NCI-H1092 (cell line): ENCODE data around the gene TBC1D8B.
"Not testable (repeated sequence)": the region's sequence is repeated elsewhere in the genome, so short reads cannot be mapped to it uniquely, and the experiment has no call there.

Experiments
- DNase-seq: peaks from one replicate; lab custom pipeline; 2025; lab: John Stamatoyannopoulos, UW

Gene TBC1D8B

DNA sequence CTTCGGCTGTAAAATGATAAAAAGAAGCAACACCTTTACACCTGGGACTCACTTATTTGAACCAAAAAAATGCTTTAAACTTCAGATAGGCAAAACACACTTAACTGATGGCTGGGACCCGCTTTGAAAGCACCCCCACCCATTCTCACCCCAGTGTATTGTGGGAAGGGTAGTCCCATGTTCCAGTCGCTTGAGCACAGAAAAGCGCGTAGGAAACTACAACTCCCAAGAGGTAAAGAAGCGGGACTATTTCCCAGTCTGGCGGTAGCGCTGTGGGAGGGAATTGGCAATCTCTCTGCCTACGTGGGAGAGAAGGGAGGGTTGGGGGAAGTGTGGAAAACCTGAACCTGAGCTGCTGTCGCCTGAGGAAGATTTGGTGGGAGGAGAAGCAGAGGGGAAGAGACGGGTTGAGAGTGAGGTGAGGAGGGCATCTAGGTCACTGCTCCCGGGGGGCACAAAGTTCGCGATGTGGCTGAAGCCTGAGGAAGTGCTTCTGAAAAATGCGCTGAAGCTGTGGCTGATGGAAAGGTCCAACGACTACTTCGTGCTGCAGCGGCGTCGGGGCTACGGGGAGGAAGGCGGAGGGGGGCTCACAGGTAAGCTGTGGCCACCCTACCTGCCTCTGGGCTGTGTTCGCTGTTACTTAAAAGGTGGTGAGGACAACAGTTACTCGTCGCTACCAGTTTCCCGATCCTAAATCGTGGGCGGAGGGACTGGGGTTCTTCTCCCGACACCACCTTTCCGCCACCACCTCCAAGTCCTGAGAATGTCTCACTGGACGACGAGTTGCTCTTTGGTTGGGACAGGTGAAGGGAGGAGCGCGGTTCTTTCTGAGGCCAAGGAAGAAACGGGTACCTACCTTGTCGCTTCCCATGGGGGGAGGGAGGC is at the start of gene TBC1D8B:
Gene TBC1D8B (plus strand): TSS at position 286 of the 888 bp plus-strand sequence. CDS start 181 bp downstream, at position 467.
- peak; percentile 8 for DNase-seq

DNA sequence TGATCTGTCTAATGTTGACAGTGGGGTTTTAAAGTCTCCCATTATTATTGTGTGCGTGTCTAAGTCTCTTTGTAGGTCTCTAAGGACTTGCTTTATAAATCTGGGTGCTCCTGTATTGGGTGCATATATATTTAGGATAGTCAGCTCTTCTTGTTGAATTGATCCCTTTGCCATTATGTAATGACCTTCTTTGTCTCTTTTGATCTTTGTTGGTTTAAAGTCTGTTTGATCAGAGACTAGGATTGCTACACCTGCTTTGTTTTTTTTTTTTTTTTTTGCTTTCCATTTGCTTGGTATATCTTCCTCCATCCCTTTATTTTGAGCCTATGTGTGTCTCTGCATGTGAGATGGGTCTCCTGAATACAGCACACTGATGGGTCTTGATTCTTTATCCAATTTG is 33.2 kb upstream of the TBC1D8B start:
- DNase-seq = not testable (repeated sequence)

DNA sequence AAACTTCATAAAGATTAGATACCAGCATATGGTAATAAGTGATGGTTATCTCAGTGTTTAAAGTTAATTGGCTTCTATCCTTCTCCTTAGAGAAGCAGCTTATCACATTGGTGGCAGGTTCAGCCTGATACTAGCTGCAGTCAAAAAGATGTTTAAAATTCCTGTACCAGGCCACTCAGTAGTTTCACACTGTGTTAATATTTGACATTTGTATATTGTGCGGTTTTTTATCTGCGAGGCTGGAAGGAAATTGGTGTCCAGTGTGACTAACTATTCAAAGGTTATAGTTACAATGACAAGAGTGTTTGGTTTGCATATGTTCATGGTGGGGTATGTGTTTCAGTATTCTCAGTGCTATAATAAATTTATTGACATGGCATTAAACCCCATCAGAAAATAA is 27.5 kb upstream of the TBC1D8B start:
- DNase-seq = no peak

GRCh38 chrX:106780264-106780663 is 22.2 kb upstream of the TBC1D8B start:
- no peak for DNase-seq

- DNase-seq = no peak
Observed at GRCh38 chrX:106780664-106781377, 21.7 kb upstream of the TBC1D8B start.

DNA sequence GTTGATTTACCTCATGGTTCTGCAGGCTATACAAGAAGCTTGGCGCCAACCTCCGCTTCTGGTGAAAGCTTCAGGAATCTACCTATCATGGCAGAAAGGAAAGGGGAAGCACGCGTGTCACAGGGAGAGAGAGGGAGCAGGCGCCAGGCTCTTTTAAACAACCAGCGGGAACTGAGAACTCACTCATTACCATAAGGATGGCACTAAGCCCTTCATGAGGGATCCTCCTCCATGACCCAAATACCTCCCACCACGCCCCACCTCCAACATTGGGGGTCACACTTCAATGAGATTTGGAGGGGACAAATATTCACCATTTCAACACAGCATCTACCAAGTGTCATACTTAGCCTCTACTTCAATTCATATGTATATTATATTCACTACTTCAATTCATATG is 18.8 kb upstream of the TBC1D8B start:
- DNase-seq = no peak

DNA sequence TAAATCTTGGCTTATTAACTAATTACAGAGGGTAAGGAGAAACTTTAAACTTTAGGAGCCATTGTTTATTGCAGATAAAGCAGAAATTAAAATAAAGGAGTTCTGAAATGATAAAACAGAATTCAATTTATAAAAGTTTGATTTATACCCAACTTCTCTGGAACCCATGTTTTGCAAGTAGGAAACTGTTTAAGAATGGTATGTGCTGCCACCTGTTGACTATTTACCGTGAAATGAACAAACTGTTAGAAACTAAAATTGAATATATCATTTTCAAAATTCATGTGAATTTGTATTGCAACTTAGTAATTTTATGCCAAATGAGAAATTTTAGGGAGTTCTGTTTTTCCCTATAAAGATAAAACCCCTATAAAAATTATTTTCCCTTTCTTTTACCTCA is 11.0 kb upstream of the TBC1D8B start:
- no peak for DNase-seq

- DNase-seq = no peak
Observed at GRCh38 chrX:106802063-106802387, 448 bp upstream of the TBC1D8B start.

DNA sequence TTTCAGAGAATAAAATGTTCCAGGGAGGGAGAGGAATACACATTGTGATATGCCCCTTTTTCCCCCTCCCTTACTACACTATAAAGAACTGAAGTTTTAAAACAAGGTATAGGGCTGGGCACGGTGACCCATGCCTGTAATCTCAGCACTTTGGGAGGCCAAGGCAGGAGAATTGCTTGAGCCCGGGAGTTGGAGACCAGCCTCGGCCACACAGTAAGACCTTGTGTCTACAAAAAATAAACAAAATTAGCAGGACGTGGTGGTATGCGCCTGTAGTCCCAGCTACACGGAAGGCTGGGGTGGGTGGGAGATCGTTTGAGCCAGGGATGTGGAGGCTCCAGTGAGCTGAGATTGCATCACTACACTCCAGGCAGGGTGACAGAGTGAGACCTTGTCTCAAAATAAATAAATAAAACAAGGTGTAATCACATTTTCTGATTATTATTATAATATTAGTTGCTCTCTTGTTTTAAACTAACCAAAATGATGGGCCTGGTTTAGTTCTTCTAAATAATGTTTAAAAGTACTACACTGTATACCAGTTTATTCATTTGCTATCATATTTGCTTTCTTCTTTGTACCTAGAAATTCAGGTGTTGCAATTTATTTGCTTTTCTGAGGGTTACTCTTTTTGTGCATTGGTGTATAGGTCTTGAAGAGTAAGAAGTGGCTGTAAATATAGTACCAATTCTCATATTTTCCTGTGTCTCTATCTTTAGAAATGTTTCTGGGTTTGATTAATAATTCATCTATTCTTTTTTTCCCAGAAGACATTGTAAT is 8.8 kb downstream of the TBC1D8B start:
- DNase-seq = no peak

DNA sequence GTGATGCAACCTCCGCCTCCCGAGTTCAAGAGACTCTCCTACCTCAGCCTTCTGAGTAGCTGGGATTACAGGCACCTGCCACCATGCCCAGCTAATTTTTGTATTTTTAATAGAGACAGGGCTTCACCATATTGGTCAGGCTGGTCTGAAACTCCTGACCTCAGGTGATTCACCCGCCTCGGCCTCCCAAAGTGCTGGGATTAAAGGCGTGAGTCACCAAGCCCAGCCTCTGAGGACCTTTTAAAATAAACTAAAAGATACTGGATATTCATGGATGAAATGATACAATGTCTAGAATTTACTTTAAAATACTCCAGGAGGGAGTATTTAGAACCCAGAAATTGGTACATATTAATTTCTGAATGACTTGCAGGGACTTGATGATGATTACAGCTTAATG is 10.5 kb downstream of the TBC1D8B start:
- DNase-seq = not testable (repeated sequence)

DNA sequence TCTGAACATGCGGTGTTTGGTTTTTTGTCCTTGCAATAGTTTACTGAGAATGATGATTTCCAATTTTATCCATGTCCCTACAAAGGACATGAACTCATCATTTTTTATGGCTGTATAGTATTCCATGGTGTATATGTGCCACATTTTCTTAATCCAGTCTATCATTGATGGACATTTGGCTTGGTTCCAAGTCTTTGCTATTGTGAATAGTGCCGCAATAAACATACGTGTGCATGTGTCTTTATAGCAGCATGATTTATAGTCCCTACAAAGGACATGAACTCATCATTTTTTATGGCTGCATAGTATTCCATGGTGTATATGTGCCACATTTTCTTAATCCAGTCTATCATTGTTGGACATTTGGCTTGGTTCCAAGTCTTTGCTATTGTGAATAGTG is 11.6 kb downstream of the TBC1D8B start:
- not testable (repeated sequence) for DNase-seq

DNA sequence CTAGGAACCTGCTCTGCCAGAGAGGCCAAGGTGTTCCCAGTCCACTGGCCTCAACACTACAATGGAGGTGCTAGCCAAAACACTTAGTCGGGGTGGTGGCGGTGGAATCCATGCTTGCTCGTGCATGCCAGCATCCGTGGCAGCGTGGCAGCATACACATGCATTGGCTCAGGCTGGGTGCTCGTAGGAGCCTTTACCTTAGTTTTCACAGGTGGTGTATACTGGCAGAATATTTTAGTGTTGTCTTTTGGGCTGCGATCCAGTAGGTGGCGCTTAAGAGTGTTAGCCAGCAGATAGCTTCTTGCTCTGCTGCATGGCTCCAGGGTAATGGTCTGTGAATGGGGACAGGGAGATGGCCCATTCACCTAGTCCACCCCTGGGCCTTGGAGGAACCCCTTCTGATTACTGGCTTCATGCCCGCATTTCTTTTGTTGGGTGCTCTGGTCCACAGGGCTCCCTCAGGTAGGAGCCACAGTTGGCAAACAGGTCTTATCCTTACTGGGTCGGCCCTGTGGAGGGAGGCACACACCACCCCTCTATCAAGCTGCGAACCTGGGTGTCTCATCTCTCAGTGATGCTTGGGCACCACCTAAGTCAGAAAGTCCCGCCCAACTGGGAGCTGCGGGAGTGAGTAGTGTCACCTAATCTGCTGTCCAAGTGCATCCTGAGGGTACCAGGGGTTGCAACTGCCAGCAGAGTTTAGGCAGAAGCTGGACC is 60.7 kb downstream of the TBC1D8B start:
- DNase-seq = no peak

GRCh38 chrX:106863697-106864096 is 61.2 kb downstream of the TBC1D8B start:
- DNase-seq = no peak

DNA sequence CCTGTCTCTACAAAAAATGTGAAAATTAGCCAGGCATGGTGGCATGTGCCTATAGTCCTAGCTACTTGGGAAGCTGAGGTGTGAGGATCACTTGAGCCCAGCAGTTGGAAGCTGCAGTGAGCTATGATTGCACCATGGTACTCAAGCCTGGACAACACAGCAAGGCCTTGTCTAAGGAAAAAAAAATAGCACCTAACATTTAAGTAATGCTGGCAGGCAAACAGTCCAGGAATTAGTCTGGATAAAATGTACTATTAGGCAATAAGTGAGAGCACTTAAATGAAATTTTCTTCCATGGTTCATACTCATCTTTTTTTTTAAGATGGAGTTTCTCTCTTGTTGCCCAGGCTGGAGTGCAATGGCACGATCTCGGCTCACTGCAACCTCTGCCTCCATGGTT is 70.3 kb downstream of the TBC1D8B start:
- DNase-seq = not testable (repeated sequence)

DNA sequence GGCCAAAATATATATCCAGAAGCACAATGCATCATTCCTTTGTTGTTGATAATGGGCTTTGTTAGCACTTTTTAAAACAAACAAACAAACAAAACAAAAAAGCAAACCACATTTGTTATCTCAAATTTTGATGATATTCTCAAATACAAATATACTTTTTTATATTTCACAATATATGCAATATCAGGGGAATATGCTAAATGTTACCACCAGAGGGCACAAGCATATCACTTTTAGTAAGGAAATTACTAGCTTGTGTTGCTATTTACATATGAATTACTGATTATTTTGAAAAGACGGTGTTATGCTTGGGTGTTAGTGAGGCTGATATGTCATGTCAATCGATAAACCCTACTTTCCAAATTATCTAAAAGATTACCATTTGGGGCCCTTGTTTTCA is 71.6 kb downstream of the TBC1D8B start:
- no peak for DNase-seq

- no peak for DNase-seq
Observed at GRCh38 chrX:106875151-106875550, 72.7 kb downstream of the TBC1D8B start.

DNA sequence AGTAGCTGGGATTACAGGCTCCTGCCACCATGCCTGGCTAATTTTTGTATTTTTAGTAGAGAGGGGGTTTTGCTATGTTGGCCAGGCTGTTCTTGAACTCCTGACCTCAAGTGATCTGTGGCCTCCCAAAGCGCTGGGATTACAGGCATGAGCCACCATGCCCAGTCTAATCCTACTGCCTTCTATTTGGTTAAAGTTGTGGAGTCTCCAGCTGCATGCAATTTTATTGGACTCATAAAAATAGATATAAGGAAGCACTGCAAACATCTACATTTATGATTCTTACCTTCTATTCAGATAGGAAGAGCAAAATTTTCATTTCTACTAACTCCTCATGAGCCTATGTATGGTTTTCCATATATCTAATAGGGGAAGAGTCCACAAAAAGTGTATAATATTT is 87.0 kb downstream of the TBC1D8B start:
- DNase-seq = no peak

GRCh38 chrX:106891762-106892460 is 89.4 kb downstream of the TBC1D8B start:
- DNase-seq = no peak

DNA sequence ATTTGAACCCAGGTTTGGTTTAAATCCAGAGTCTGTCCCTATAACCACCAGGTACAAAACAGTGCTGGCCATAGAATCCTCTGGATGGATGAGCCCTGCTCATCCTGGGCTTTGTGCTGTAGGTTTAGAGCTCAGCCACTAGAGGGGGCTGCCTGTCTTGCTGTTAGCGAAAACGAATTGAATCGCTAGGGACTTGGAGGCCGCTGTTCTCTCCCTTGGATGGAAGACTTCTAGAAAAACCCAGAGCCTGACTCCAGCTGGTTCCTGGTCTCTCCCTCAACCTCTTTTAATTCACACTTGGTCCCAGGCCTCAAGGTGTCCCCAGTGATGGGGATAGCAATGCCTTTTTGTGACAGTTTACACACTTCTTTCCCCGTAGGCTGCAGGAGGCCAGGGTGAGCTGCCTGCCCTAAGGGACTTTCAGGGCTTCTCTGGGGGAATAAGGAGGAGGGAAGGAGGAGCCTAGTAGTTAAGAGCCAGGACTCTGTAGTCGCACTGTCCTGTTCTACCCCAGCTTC is 92.0 kb downstream of the TBC1D8B start:
- DNase-seq = peak; percentile 34

- DNase-seq = no peak
Observed at GRCh38 chrX:106894978-106895452, 92.5 kb downstream of the TBC1D8B start.

DNA sequence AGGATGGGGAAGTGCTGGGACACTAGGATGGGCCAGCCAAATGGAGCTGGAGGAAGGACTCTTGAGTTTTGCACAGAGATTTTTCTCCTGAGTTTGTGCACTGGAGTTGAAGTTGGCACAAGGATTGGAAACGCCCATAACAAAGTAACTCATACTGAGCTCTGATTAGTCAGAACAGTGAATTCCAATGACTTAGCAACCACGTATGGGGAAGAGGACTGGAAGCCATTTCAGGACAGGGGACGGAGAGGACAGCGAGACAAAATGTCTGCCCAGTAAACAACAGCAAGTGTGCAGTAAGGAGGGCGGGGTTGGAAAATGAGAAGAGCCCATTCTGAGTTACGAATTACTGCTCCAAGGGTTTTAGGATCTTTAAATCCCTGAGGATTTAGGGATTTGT is 94.8 kb downstream of the TBC1D8B start:
- DNase-seq = no peak
